CD1c-positive myeloid dendritic cell (primary cell): Measurements from ENCODE around the gene SMIM32.

Experiments used
- DNase-seq: peaks from one replicate; pipeline ENCODE4 v3.0.0-alpha.2; 2016; ENCODE audit errors: extremely low spot score

The SMIM32 gene

DNA sequence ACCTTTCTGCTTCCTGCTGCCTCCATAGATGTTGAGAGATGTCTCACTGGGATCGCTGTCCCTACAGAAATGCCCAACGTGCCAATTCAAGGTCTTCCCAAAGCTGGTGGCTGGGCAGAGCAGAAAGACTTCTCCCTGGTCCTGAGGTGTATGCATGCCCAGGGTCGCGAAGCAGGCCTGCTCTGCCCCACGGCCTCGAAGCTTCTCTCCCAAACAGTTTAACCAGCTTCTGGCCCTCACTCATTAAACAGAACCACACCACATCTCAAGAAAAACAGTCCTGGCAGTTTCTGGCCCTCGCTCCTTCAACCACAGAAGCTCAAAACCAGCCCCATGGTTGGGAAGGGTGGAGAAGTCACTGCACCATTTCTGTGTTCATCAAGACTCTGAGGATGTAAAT lies 14.7 kb upstream of the SMIM32 start:
- no peak for DNase-seq

DNA sequence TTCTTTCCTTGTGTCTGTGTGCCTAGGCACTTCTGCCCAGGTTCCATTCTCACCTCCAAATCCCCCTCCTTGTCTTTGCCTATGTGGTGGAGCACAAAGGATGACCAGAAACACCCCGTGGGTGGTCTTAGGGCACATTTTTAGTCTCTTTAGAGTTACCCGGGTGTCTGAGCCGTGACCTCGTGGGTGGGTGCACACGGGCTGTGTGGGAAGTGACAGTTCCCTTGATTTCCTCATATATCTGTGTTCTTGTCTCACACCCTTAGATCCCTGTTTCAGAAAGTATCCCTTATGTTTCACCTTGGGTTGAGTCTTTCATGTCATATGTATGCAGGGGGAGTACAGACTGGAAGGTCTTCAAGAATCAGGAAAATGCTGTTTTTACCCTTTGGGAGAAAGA lies 13.4 kb upstream of the SMIM32 start:
- DNase-seq: no peak

DNA sequence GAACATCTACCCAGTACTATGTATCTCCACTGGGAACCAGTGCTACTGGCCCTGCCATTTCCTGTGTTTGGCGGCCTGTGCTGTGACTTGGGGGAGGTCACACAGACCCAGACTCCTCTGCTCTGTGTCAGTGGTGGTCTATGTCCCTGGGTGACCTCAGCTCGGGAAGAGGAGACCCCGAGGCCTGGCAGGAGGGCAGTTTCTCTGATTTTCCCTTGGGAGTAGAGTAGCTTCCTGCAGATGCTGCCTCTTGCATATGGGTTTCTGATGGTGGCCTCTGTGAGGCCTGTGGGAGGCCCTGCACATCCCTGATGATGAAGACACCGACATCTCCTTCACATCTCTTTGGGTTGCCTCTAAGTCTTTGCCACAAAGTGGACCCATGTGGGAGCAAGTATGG lies 13.0 kb upstream of the SMIM32 start:
- no peak for DNase-seq

DNA sequence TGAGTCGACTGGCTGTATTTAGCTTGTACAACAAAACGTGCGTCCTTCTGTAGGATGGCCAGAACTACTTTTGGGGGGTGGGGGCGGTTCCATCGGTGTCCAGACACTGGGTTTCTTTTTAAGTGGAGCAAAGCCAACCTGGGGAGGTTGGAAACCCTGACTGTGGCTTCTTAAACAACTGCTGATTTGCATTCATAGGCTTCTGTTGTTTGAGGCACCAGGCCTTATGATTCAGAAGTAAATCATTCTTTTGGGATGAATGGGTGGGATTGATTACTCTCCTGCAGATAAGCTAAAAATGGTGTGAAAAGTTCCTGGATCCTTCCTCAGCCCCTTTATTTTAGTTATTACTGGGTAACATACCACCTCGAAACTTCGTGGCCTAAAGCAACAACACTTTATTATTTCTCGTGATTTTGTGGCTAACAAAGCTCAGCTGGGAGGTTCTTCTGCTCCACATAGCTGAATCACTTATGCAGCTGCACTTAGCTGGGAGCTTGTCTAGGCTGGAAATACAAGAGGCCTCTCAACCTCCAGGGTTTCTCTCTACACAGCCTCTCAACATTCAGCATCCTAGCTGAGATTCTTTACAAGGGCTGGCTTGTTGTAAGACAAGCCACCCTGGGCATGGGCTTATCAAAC lies 12.2 kb upstream of the SMIM32 start:
- no peak for DNase-seq

DNA sequence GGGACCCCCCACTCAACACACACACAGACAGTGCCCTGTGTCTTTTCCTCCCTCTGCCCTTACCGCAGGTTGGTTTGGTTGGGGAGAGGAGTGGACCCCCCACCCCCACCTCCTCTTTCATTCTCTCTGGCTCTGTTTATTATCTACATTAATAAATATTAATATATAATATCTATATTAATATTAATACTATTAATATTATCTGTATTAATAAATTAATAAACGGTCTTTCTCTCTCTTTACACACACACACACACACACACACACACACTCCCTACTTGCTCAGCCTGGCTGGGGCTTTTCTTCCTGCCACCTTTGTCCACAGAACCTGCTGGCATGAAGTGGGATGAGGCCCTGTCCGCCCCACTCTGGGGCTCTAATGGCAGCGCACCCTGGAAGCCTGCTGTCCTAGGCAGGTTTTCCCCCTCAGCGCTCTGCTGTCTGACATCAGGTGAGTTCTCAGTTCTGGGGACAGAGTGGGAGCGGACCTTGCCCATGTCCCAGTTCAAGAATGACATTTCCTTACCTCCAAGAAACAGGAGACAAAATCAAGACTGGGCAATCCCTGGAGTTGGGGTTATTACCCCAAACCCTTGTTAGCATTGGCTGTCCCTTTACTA lies 10.5 kb upstream of the SMIM32 start:
- DNase-seq: no peak

DNA sequence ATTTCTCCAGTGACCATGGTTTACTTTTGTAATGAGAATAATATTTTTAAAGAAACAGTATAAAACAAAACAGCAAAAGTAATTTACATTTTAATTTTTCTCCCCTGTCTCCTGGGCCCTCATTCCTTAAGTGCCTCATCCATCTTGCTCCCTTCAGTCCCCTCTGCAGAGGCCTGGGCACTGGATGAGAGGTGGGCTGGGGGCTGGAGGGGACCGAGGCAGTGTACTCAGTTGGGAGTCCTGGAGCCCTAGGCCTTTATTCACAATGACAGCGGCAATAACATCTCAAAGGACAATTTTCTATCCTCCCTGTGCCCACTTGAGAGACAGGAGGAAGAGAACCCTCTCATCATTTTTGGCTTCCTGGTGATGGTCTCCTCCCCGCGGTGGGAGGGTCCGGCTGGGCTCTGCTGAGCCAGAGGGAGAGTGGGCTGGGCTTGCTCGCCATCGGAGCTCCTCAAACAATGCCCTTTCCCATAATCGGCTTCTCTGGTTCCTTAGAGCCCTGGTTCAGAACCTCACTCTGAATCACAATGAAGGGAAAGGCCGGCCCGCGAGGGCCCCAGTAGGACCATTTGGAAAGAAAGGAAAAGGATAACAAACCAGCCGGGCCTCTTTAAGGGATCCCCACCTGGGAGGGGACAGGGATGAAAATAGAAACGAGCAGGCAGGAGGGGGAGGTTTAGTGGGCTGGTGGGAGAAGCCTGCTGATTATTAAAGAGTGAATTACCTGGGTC lies 9.7 kb upstream of the SMIM32 start:
- no peak for DNase-seq

DNA sequence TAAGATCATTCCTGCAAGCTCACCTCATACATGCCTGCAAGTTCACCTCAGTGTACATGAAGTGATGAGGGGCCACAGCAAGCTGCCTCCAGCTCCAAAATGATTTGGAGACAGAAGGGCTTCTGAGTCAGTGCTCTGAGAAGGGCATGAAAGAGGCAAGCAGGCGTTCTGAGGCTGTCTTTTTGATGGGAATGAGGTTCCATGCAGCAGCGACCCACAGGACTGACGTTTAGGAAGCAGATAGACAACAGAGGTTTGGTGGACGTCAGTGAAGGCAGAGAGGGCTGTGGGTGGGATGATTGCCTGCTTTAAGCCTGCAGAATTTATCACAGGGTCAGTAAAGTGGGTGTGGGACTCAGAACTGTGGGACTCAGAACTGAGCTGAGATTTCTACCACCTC lies 8.9 kb upstream of the SMIM32 start:
- DNase-seq: no peak

DNA sequence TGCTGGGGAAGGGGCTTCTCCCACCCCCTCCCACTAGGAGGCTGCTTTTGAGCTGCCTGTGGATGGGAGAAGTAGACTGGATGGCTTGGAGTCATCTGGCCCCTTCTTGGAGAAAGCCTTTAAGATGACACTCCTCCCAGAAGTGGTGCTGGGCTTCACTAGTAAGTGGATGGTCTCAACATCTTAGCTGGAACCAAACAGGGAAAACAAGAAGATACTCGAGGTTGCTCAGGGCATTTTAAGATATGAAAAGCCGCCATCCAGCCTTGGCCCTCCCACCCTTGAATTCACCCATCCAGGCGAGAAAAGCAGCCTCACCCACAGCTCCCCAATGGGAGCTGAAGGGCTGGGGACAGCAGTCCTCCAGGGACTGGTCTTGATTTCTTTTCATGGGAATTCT lies 7.8 kb upstream of the SMIM32 start:
- DNase-seq: no peak

DNA sequence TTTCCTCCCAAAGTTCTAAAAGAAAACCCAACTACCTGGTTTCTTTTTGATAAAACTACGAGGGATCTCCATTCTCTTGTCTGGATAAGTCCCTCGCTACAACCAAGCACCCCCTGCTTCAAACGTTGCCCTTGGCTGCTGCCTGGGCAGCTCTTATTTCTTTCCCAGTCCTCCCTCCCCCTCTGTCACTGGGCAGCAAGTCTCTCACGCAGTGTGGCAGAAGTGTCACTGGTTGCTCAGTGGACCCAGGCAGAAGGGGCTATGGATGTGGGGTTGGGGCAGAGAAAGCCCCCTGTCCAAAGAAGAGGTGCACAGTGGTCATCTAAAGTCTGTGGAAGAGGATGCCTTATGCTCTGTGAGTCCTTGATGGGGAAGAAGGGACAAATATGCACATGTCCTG lies 7.2 kb upstream of the SMIM32 start:
- no peak for DNase-seq

DNA sequence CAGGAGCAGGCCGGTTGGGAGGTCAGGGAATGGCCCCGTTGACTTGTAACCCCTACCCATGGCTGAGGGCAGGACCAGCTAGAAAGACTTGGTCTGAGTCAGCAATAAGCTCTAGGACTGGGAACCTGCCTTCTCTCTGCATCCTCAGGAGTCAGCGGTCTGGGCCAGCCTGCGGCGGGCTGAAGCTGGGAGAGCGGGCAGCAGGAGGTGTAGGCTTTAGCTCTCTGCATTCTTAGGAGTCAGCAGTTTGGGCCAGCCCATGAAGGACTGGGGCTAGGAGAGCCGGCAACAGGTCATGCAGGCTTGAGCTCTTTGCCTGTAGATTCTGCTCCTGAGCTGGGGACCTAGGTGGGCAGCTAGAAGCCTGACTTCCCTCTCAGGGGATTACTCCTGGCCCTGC lies 6.4 kb upstream of the SMIM32 start:
- no peak for DNase-seq

DNA sequence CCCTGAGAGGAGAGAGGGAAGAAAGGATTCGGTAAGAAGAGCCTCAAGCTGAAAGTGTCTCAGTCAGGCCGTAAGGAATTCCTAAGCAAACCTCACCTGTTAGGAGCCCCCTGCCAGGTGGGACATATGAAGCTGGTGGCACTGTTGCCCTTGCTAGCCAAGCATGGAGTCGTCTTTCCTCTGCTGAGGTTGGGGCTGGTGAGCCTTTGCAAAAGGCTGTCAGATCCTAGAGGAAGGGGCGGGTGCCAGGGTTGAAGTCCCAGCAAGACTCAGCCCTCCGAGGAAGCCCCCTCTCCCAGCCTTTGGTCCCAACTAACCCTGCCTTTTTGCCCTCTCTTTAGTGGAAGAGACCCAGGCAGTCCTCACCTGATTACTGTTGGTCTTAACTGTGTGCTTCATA lies 5.5 kb upstream of the SMIM32 start:
- no peak for DNase-seq

DNA sequence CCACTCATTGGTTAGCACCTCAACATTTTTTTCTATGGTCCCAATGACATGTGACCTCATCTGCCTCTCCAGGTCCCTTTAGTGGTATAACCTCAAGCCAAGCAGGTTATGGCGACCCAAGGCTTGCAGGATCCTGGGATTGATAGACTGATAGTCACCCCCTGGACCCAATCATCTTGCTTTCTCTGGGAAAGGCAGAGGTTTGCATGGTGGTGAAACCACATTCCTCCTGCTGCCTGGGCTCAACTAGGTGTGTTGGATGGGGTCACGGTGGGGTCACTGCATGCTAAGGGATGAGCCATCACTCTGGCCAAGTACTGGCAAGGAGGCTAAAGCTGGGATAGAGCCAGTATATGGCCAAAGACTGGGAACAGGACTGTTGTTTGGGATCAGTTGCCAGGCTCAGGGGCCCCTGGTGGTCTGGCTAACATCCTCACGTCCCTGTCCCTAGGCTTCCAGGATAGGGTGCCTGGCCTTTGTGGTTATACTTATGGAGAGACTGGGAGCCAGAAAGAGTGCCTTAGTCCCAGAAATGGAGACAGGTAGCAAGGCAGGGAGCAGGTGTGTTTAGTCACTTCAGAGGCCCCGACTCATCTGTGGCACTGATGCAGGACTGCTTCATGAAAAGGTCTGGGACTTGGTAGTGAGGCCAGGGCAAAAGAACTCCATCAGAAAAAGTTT lies 4.6 kb upstream of the SMIM32 start:
- DNase-seq: no peak

DNA sequence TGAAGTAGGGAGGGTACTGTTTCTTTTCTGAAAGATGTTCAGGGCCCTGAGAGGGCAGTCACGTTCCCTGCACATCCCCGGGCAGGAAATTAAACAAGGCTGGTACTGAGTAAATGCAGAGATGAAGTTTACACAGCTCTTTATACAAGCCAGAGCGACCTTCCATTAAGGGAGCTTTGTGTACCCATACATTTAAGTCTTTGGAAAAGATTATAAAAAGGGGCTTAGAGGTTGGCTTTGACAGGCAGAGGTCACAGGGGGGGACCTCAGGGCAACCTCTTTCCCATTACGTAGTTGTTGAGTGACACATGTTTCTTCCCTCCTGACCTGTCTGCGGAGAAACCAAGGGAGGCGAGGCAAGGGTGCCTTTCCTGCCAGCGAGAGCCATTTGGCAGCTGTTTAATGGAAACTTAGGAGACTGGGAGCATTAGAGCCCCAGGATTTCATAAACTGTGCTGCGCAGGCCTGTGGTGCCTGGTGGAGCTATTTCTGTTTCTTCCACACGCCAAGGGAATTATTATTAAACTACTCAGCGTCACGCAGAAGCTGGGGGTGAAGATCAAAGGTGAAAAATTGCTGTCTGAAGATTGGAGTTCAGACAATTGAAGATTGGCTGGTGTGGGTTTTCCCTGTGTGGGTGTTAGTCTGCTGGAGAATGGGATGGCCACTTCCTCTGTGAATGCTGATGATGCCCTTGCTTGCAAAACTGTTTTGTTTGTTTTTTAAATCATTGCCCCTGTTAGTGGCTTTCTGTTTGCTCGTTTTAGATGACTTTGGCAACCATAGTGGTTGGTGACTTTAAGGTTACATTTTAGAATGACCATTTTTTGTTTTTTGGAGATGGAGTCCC lies 3.2 kb upstream of the SMIM32 start:
- no peak for DNase-seq

DNA sequence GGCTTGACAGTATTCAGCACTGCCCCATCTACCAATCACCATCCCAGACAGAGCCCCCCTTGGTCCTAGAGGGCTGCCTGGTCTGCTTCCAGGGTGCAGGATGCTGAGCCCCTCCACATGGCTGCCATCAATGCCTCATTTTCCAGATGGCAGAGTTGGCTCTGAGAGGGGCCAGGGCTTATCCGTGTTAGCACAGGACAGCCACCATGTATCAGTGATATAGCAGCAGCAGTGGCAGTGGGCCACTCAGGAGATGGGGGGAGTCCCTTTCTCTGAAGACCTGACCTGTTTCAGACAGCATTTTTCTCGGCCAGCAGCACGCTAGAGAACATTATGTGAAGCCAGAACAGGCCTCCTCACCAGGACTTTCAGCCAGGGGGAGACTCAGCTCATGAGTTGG lies 1.6 kb upstream of the SMIM32 start:
- no peak for DNase-seq

DNA sequence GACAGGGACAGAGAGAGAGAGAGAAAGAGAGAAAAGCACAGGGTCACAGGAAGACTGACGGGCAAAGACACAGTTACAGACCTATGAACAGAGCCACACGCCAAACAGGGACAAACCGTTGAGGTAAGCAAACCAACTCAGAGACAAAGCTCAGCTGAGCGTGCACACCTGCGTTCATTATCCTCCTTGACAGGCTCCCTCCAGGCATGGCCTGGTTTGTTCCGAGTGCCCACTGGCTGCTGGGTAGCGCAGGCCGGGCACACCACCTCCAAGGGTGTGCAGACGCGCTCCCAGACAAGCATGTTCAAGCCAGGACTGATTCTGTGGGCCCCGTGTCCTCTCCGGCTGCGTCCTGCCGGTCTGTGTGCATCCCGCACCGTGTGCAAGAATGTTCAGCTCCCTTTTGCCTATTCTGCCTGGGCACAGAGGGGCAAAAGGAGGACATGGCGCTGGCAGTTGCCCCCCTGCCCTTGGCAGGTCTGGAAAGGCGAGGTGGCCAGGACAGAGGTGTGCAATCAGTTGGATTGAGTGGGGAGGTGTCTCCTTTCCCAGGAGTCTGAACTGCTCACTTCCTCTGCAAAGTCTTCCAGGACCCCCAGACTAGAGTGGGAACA lies 467 bp upstream of the SMIM32 start:
- no peak for DNase-seq

DNA sequence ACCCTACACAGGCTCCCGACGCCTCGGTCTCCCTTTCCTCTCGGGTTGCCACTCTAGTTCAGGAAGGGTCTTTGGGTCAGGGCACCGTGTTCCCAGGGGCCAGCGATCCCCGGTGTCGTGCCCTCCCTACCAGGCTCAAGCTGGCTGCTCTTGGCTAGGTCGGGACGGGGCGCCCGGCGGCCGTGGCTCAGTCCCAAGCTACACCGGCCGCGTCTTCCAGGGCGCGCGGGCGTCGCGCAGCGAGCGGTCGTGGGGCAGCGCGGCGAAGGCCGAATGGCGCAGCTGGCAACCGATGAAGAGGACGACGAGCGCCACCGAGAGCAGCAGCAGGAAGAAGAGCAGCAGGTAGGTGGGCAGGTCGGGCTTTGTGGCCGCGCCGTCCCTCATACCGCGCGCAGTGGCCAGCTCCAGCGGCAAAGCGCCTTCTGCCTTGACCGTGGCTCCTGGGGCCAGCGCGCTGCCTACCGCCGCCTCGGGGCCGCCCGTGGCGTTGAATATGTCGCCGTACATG lies 892 bp downstream of the SMIM32 start:
- DNase-seq: no peak

DNA sequence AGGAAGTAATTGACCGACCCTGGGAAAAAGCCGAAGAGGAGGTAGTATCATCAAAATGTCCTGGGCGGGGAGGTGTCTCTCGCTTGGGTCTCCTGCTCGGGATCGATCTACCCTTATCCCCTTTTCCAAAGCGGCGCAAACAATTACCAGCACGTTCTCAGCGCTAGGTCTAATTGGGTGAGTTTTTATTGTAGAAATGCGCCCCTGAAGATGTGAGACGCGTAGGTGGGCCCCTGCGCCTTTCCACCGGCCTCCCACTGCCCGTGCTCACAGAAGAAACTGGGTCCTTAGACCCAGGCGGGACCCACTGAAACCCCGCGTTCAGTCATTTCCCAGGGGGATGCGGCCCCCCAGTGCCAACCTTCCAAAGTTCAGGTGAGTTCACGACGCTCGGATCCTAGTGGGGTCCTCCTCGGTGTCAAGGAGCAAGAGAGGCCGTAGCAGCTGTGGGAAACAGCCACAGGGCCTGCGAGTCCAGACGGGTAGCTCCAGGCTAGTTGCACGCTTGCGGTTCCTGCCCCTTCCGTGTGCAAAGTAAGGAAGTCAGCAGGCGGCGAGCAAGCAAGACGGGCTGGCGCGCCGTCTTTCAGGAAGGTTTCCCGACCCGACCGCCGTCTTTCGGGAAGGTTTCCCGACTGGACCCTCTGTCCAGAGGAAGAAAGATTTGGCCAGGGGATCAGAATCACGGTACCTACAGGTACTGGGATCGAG lies 1.5 kb downstream of the SMIM32 start:
- peak; percentile 21 for DNase-seq

DNA sequence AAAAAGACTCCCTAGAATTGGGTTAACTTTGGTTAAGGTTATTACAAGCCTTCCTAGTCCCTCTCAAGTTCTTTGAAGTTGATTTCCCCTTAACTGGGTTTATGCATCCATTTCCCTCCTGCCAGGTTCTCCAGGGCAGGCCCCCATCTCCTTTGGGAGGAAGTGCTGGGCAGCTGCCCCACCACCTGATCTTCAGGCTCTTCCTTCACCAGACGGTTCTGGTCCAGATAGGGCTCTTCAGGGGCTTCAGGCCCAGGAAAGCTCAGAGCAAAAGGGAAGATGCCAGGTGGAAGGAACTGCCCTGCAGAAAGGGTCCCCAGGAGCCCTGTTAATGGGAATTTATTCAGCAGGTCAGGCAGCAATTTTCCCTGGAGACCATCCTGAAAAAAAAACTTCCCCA lies 2.1 kb downstream of the SMIM32 start:
- no peak for DNase-seq

DNA sequence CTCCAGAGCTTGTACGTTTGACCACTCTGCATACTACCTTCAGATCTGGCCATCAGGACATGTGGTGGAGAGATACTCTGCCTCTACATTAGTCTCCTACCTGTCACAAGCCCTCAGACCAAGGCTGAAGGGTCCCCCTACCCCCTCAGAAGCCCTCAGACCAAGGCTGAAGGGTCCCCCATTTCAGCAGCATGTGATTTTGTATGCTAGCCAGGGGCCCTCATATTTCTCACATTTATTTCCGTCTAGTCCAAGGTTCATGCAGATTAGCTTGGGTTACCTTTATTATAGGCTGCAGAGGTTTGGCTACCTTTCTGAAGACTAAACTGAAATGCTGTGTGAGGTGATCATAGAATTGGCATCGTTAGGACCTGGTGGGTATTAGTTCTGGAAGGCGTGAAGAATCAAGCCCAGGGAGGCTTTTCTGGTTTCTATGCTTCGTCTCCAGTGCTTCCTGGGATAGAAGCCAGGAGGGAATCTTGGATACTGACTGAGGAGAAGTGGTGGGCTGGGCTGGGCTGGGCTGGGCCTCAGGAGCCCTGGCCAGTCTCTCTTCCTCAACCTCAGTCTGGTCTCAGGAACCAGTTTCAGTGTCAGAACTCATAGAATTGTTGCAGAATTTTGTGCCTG lies 2.8 kb downstream of the SMIM32 start:
- no peak for DNase-seq

DNA sequence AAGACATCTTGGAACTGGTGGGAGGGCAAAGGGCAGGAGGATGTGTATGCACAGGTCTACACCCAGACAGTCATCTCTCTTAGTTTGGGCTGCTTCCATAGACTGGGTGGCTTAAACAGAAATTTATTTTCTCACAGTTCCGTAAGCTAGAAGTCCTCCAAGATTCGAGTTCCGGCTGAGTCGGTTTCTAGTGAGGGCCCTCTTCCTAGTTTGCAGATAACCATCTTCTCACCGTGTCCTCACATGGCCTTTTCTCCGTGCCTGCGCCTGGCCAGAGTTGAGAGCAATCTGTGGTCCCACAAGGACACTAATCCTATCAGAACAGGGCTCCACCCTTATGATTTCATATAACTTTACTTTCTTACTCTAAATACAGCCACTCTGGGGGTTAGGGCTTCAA lies 4.1 kb downstream of the SMIM32 start:
- no peak for DNase-seq
